ENCODE data around the gene TIFAB.

TIFAB gene

DNA sequence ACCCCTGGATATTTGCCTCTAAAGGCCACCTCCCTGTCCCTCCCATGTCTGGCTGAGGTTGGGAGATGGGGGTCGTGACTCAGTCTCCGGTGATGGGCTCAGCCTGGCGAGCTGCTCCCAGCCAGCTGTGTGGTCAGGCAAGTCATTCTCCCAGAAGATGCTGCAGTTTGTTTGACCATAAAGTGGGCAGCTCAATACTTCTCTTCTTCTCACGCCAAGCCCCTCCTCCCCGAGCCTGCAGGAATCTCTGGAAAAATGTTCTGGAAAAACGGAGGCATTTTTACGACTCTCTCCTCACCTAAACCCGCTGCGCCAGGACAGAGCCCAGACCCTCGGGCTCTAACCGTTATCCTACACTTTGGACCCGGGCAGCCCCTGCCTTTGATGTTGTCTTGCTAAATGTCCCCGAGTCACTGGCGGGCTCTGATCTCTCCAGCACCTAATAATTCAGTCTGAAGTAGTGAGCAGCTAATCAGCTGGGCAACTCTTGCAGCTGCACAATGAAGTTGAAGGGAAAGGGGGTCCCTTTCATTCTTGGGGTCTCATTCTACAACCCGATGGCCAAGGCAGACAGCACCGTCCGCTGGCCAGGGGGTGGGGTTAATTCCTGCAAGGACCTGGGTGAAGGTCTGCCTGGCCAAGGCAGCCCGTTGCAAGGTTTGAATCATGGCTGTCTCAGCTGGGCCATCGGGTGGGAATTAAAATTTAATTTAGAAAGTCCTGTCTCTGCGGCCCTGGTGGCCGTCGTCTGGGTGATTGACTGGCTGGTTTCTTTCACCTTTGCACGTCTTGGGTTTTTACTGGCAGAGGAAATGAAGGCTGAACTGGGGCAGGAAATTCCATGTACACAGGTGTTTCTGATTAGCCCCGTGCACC, 17.3 kb downstream of the TIFAB start:
- no peak for DNase-seq (ENCODE audit: extremely low read depth, low read depth)
- TF ChIP-seq, protein P1, sequence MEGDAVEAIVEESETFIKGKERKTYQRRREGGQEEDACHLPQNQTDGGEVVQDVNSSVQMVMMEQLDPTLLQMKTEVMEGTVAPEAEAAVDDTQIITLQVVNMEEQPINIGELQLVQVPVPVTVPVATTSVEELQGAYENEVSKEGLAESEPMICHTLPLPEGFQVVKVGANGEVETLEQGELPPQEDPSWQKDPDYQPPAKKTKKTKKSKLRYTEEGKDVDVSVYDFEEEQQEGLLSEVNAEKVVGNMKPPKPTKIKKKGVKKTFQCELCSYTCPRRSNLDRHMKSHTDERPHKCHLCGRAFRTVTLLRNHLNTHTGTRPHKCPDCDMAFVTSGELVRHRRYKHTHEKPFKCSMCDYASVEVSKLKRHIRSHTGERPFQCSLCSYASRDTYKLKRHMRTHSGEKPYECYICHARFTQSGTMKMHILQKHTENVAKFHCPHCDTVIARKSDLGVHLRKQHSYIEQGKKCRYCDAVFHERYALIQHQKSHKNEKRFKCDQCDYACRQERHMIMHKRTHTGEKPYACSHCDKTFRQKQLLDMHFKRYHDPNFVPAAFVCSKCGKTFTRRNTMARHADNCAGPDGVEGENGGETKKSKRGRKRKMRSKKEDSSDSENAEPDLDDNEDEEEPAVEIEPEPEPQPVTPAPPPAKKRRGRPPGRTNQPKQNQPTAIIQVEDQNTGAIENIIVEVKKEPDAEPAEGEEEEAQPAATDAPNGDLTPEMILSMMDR (IDR thresholded peaks at IDR 0.05; ENCODE audit: low read depth, low read length, missing control alignments) = no peak
- no peak overlapping the region for H3K4me3 ChIP-seq (replicated peaks; ENCODE audit: low read depth, low read length)

DNA sequence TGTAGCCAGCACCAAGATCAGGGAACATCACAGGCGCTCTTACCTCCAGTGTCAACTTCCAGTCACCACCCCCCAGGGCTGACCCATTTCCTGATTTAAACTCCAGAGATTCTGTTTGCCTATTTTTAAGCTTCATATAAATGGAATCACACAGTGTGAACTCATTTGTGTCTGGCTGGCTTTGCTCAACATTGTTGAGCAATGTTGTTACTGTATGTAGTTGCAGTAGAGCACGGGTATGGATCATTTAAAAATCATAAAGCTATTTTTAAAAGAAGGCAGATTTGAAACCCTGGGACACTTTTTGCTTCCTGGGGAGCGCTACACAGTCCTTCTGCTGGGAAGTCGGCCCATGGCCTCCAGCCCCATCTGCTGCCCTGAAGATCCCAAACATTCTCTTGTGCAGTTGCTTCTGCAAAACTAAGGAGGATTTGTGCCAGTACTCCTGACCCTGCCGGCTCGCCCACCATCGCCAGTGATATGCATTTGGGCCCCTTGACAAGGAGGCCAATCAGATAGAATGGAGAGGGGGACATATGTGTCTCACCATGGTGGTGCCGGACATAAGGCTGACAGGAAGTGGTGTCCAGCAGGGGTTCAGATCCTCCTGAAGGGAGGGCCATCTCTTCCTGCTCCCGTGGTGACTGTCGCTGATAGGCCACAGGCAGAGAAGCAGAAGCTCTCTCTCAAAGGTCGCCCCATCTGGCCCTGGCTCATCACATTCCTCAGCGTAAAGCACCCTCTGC, 18.3 kb downstream of the TIFAB start:
- DNase-seq (ENCODE audit: extremely low read depth, low read depth) = no peak
- TF ChIP-seq, protein P1 (IDR thresholded peaks at IDR 0.05; ENCODE audit: low read depth, low read length, missing control alignments) = no peak
- no peak overlapping the region for H3K4me3 ChIP-seq (replicated peaks; ENCODE audit: low read depth, low read length)

DNA sequence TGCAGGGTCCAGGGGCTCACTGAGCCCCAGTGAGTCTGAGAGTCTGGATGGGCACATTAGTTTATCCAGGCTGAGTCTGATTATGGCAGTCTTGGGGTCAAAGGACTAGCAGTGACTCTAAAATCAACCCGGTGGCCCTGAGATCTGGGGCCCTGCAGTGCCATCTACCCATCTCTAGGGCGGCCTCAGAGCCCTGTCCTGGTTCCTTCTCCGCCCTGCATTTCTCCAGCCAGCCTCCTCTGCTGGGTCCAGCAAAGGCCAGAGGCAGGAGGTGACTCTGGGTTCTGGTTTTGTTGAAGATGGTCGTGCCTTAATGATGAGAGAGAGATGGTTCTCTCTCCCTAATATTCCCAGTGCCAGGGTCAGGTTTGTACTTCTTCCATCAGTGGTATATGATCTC, 20.0 kb downstream of the TIFAB start:
- DNase-seq (ENCODE audit: extremely low read depth, low read depth) = no peak
- TF ChIP-seq, protein P1 (IDR thresholded peaks at IDR 0.05; ENCODE audit: low read depth, low read length, missing control alignments) = no peak

DNA sequence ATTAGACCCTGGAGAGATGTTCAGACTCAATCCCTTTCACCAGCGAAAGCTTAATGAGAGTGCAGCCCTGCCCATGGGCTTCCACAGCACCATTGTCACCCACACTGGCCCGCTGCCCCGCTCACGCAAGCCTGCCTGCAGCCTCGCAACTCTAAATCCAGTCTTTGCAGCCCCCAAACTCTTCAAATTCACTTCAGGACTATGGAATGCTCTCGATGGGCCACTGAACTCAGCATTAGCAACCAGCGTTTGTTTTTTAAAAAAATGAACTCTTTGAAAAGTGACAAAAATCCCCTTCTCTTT, 22.1 kb downstream of the TIFAB start:
- TF ChIP-seq, protein P1 (IDR thresholded peaks at IDR 0.05; ENCODE audit: low read depth, low read length, missing control alignments) = no peak
- DNase-seq (ENCODE audit: extremely low read depth, low read depth) = no peak
- H3K4me3 ChIP-seq (replicated peaks; ENCODE audit: low read depth, low read length) = no peak overlapping the region

More for the DNA sequence above, 20.0 kb downstream of the TIFAB start:
- no peak overlapping the region for H3K4me3 ChIP-seq (replicated peaks; ENCODE audit: low read depth, low read length)

DNA sequence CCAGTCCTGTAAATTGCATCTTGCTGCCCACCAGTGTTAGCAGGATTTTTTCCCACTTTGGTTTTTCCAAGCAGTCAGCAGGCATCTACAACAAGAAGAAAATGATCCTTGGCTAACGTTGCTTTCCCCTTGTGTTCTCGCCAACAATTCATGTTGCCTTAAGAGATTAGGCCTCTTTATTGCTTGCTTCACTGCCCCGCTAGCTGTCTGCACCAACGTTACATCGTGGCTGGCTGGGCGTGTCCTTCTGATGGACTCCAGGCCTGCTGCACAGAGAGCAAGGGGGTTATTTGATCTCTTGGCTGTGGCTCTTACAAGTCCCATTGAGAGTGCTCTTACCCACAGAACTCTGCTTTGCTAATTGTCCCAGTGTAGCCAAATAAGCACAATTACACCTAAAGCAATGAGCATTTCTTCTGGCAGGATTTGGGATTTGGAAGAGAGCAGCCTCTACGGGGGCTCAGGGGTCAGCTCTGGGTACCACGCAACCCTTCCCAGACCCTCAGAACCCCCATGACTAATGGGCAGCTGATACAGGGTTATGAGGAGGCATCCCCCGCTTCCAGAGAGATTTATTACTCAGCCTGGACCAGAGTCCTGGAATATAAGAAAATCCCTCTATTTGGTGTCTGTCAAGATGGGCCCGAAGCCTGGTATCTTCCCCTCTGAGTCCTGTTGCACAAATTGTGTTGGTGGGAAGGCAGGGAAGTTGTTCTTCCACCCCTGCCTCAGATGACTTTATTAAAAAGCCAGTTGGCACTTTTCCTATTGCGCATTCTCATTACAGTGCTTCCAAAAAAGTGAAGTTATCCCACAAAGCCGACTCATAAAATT, 22.6 kb downstream of the TIFAB start:
- TF ChIP-seq, protein P1 (IDR thresholded peaks at IDR 0.05; ENCODE audit: low read depth, low read length, missing control alignments) = no peak
- H3K4me3 ChIP-seq (replicated peaks; ENCODE audit: low read depth, low read length) = no peak overlapping the region
- no peak for DNase-seq (ENCODE audit: extremely low read depth, low read depth)

DNA sequence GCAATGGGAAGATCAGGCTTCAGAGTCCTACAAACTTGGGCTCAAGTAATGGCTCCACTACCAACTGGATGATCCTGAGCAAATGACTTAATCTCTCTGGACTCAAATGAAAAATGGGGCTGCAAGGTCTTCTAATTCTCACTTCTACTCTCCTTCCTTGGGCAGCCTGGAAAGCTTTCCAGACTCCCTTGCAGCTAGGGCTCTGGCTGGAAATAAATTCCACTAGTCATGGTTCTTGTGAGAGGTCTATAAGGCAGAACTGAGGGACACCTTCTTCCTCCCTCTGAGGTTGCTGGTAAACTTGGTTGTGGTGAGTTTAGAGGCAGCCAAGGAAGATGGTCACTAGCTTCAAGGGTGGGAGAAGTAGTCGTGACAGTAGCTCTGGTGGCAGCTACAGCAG, 23.6 kb downstream of the TIFAB start:
- TF ChIP-seq, protein P1 (IDR thresholded peaks at IDR 0.05; ENCODE audit: low read depth, low read length, missing control alignments) = no peak
- DNase-seq (ENCODE audit: extremely low read depth, low read depth) = no peak
- no peak overlapping the region for H3K4me3 ChIP-seq (replicated peaks; ENCODE audit: low read depth, low read length)

All from HFF-Myc (cell line).